Measurements from ENCODE around the gene ABHD6.

The ABHD6 gene

GRCh38 chr3:58326267-58326900 lies 88.8 kb downstream of the ABHD6 start:
- Histone ChIP-seq H3K27ac (replicated peaks) (no peak overlapping the region), H3K27me3 (ENCODE audit: insufficient read depth, poor library complexity, severe bottlenecking) (no peaks in the 10 kb centered on the region), H3K4me3 (replicated peaks; ENCODE audit: insufficient read depth, low read length) (no peak overlapping the region)
- no peak for DNase-seq (ENCODE audit: low read depth in 1 of 2, low spot score in 1 of 2)
- TF ChIP-seq CTCF (IDR thresholded peaks at IDR 0.05; ENCODE audit: insufficient read depth, low read length) (no peak), POLR2AphosphoS5 (IDR thresholded peaks at IDR 0.05; ENCODE audit: low read depth) (no peak), GABPA (IDR thresholded peaks at IDR 0.05; ENCODE audit: low read depth) (no peak), SPI1 (IDR thresholded peaks at IDR 0.05; ENCODE audit: borderline replicate concordance, low read depth) (no peak), REST (IDR thresholded peaks at IDR 0.05; ENCODE audit: insufficient replicate concordance, low read depth) (no peak)

GRCh38 chr3:58329150-58329921 lies 91.7 kb downstream of the ABHD6 start:
- no peaks in the 10 kb centered on the region for H3K27me3 ChIP-seq (ENCODE audit: insufficient read depth, poor library complexity, severe bottlenecking)
- no peak overlapping the region for H3K4me3 ChIP-seq (replicated peaks; ENCODE audit: insufficient read depth, low read length)
- DNase-seq (ENCODE audit: low read depth in 1 of 2, low spot score in 1 of 2) = no peak
- no peak overlapping the region for H3K27ac ChIP-seq (replicated peaks)
- no peak for TF ChIP-seq POLR2AphosphoS5 (IDR thresholded peaks at IDR 0.05; ENCODE audit: low read depth)
- TF ChIP-seq GABPA (IDR thresholded peaks at IDR 0.05; ENCODE audit: low read depth) = no peak
- no peak for TF ChIP-seq REST (IDR thresholded peaks at IDR 0.05; ENCODE audit: insufficient replicate concordance, low read depth)
- TF ChIP-seq SPI1 (IDR thresholded peaks at IDR 0.05; ENCODE audit: borderline replicate concordance, low read depth) = no peak
- no peak for TF ChIP-seq CTCF (IDR thresholded peaks at IDR 0.05; ENCODE audit: insufficient read depth, low read length)

- H3K27me3 ChIP-seq (ENCODE audit: insufficient read depth, poor library complexity, severe bottlenecking) = no peaks in the 10 kb centered on the region
- H3K4me3 ChIP-seq (replicated peaks; ENCODE audit: insufficient read depth, low read length) = no peak overlapping the region
- DNase-seq (ENCODE audit: low read depth in 1 of 2, low spot score in 1 of 2) = no peak
- no peak for TF ChIP-seq CTCF (IDR thresholded peaks at IDR 0.05; ENCODE audit: insufficient read depth, low read length)
- TF ChIP-seq POLR2AphosphoS5 (IDR thresholded peaks at IDR 0.05; ENCODE audit: low read depth) = no peak
- TF ChIP-seq GABPA (IDR thresholded peaks at IDR 0.05; ENCODE audit: low read depth) = no peak
- TF ChIP-seq SPI1 (IDR thresholded peaks at IDR 0.05; ENCODE audit: borderline replicate concordance, low read depth) = no peak
- TF ChIP-seq REST (IDR thresholded peaks at IDR 0.05; ENCODE audit: insufficient replicate concordance, low read depth) = no peak
- no peak overlapping the region for H3K27ac ChIP-seq (replicated peaks)
These were observed 92.4 kb downstream of the ABHD6 start for GRCh38 chr3:58329922-58330413.
